Upper lobe of right lung (tissue), 1 donor: ENCODE data around the gene PHACTR3. TPM values are rescaled to one million over a fixed set of nuclear protein-coding genes. Genes with fewer than 3 reads are reported as not detected.

Experiments
- ATAC-seq: fragments of 200-7000 bp; cut with Tn5 transposase; one replicate; pipeline ENCODE4 v1.9.1; 2020; ENCODE audit warnings: mild to moderate bottlenecking, moderate library complexity
- DNase-seq: peaks from one replicate; pipeline ENCODE4 v3.0.0-alpha.2; 2020
- H3K27ac ChIP-seq: fragments of 200-600 bp; one replicate; pipeline ENCODE4 v1.8.0; 2022
- H3K27me3 ChIP-seq: fragments of 200-600 bp; one replicate; pipeline ENCODE4 v1.8.0; 2022; ENCODE audit warnings: mild to moderate bottlenecking
- H3K36me3 ChIP-seq: fragments of 200-600 bp; one replicate; pipeline ENCODE4 v1.8.0; 2022
- H3K4me1 ChIP-seq: fragments of 200-600 bp; one replicate; pipeline ENCODE4 v1.8.0; 2022
- H3K4me3 ChIP-seq: fragments of 200-600 bp; one replicate; pipeline ENCODE4 v1.8.0; 2022; ENCODE audit warnings: mild to moderate bottlenecking
- H3K9me3 ChIP-seq: fragments of 200-600 bp; one replicate; pipeline ENCODE4 v1.8.0; 2022
- CTCF ChIP-seq: fragments of 200-600 bp; IDR thresholded peaks from one replicate; pipeline ENCODE4 v1.8.0; 2022; ENCODE audit warnings: antibody characterized with exemption
- intact Hi-C: fragments of 100-400 bp; cut with DNase I; formaldehyde crosslinking; loops from one replicate; pipeline ENCODE4 v1.11.0; 2022
- total RNA-seq: library from RNA; stranded (reverse); fragmentation: NEBNext Ultra II Directional; extraction: Animal tissue kit (Norgen Biotek cat#: 25700); gene quantifications from one replicate; pipeline ENCODE4 v1.2.1, GENCODE V29; 2021
- donor health status: DM: no; HTN: yes; CAD: no; lungs with severe emphysema.

The PHACTR3 gene
- total RNA-seq, 1 donor from 2014 or later, result 18.2 TPM

DNA sequence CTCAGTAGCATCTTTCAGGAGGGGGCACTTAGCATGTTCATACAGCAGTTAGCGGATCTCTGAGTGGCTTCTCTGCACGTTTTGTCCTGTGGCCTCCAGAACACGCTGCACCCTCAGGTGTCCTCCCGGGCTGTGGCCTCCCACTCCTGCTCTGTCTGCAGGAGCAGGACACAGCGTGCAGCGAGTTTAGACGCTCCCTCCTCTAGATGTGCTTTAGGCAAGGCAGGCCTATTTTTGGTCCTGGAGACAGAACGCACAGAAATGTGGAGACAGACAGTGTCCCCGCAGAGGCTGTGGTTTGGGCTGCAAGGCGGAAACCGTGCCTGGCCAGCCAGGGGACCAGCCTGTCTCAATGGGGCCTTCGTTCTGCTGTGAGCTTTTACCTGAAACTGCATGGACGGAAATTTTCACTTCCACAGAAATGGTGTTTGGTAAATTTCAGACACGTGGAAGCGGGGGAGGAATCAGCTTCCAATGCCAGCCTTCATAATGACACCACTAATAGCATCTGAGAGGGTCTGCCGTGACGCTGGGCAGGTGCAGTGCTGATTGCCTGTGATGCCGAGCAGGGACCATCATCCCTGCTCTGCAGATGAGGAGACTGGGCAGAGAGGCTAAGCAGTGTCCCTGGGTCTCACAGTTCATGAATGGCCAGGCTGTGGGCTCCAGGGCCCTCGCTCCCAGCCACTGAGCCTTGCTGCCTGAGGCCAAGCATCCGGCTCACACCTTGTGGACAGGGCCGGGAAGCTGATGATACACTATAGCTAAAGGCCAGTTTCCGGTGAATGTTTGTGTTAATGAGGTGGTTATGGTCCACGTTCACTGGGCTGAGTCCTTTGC is 208.2 kb downstream of the PHACTR3 start:
- Histone ChIP-seq H3K9me3 (no peaks in the 10 kb centered on the region), H3K4me3 (no peak overlapping the region), H3K27me3 (no peaks in the 10 kb centered on the region), H3K36me3 (no peaks in the 10 kb centered on the region), H3K27ac (no peak overlapping the region), H3K4me1 (no peaks in the 10 kb centered on the region)
- DNase-seq, result no peak
- intact Hi-C loops, result no loop called here
- ATAC-seq, result no peak
- no peak for TF ChIP-seq CTCF

- Histone ChIP-seq H3K36me3 (no peaks in the 10 kb centered on the region), H3K27me3 (no peaks in the 10 kb centered on the region), H3K4me3 (no peak overlapping the region), H3K27ac (no peak overlapping the region), H3K9me3 (no peaks in the 10 kb centered on the region), H3K4me1 (no peaks in the 10 kb centered on the region)
- ATAC-seq (no peak), DNase-seq (no peak)
- intact Hi-C loops, result no loop called here
- no peak for TF ChIP-seq CTCF
Observed at GRCh38 chr20:59813126-59813947, 209.0 kb downstream of the PHACTR3 start.

DNA sequence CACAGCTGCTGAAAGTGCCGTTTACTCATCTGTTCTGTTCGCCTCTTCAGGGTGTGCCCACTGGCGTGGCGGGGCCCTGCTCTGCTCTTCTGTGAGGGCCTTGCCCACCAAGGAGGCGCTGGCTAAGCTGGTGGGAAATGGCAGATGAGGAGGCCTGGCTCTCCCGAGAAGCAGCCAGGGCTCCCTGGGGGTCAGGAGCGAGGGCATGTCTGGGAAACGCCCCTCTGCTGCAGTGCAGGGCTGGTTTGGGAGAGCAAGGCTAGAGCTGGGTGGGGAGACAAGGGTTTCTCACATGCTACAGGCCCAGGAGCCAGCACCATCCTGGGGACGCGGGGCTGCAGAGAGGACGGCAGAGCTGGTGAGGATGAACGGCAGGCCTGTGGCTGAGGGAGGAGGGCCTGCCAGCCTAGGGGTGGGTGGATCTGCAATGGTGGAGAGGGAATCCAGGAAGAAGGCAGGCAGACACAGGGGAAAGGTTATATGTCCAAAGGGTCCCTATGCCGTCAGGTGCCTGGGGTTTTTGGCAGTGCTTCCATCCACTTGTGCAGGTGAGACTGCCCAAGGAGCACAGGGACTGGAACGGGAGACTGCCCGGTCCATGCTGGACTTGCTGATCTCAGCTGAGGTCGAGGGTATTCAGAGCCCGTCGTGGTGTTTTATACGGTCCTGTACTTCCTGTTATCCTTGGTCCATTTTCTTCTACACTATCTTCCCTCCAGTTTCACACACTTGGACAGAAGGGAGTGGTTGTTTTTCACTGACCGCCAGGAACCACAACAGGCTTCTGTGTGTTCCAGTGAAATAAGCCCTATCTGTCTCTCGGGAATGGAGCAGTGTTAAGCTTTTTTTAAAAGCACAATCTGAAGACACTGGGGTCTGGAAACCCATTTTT is 209.9 kb downstream of the PHACTR3 start:
- ATAC-seq (no peak), DNase-seq (no peak)
- Histone ChIP-seq H3K4me1 (no peaks in the 10 kb centered on the region), H3K9me3 (no peaks in the 10 kb centered on the region), H3K27me3 (no peaks in the 10 kb centered on the region), H3K36me3 (no peaks in the 10 kb centered on the region), H3K4me3 (no peak overlapping the region), H3K27ac (no peak overlapping the region)
- no peak for TF ChIP-seq CTCF
- intact Hi-C loops, result no loop called here

GRCh38 chr20:59814840-59815340 is 210.6 kb downstream of the PHACTR3 start:
- intact Hi-C loops, result no loop called here
- no peaks in the 10 kb centered on the region for H3K36me3 ChIP-seq
- H3K9me3 ChIP-seq, result no peaks in the 10 kb centered on the region
- no peak for ATAC-seq
- no peak overlapping the region for H3K4me3 ChIP-seq
- no peaks in the 10 kb centered on the region for H3K4me1 ChIP-seq
- H3K27me3 ChIP-seq, result no peaks in the 10 kb centered on the region
- TF ChIP-seq CTCF, result no peak
- no peak overlapping the region for H3K27ac ChIP-seq
- DNase-seq, result no peak

GRCh38 chr20:59816146-59816738 is 211.9 kb downstream of the PHACTR3 start:
- Histone ChIP-seq H3K4me1 (no peaks in the 10 kb centered on the region), H3K9me3 (no peaks in the 10 kb centered on the region), H3K4me3 (no peak overlapping the region), H3K27me3 (no peaks in the 10 kb centered on the region), H3K36me3 (no peaks in the 10 kb centered on the region), H3K27ac (no peak overlapping the region)
- intact Hi-C loops, result no loop called here
- ATAC-seq, result no peak
- TF ChIP-seq CTCF, result no peak
- no peak for DNase-seq
